ENCODE results near the gene MARK4.

GRCh38 chr19:45247136-45247535, 3.9 kb upstream of the MARK4 start:
- no peak for TF ChIP-seq SUZ12 (IDR thresholded peaks at IDR 0.05; ENCODE audit: extremely low read depth, insufficient read depth, insufficient read length)
- no peak for TF ChIP-seq ZNF274 (IDR thresholded peaks at IDR 0.05; ENCODE audit: low read depth, low read length)
- TF ChIP-seq YY1 (IDR thresholded peaks at IDR 0.05; ENCODE audit: insufficient read depth, insufficient read length), result no peak

All from NT2/D1 (cell line).